Fibroblast of villous mesenchyme (primary cell): Measurements from ENCODE around the gene VSTM5. TPM values are rescaled to one million over a fixed set of nuclear protein-coding genes. Genes with fewer than 3 reads are reported as not detected.

ENCODE experiments used
- DNase-seq: peaks from one replicate; pipeline ENCODE4 v3.0.0-alpha.2; 2010; ENCODE audit warnings: low read depth
- H3K4me3 ChIP-seq: 2 replicates; pipeline ENCODE4 v1.5.1; 2011; ENCODE audit warnings: low read depth, mild to moderate bottlenecking, low read length
- CTCF ChIP-seq: IDR thresholded peaks from 2 replicates; pipeline ENCODE4 v1.5.1; 2012; ENCODE audit warnings: low read depth, mild to moderate bottlenecking, low read length; ENCODE audit not compliant: insufficient read depth
- small RNA-seq: library from RNA; depleted of rRNA; stranded (forward); fragments of <200 nt; gene quantifications from one replicate; pipeline ENCODE3, GENCODE V24; 2012
- total RNA-seq: library from RNA; depleted of rRNA; stranded (reverse); fragments of >200 nt; gene quantifications from 2 replicates; pipeline ENCODE4 v1.2.3, GENCODE V29; 2012

Gene VSTM5
- total RNA-seq, 1 donor = 0.86 TPM

- DNase-seq = no peak
- no peak overlapping the region for H3K4me3 ChIP-seq
- no peak for TF ChIP-seq CTCF
These were observed 80.3 kb downstream of the VSTM5 start for GRCh38 chr11:93770160-93770559.

Small RNA genes within 50 kb of the gene (small RNA-seq; reads per million reads assigned to genes)
- gene RF00019 = not detected

Other genes starting within 250 kb of the VSTM5 start
- gene CEP295, start 188.9 kb downstream of the VSTM5 start, total RNA-seq = 18.4 and 32.8 TPM in 2 replicates
- 111 and 181 TPM in 2 replicates for gene TAF1D, start 109.1 kb downstream of the VSTM5 start, total RNA-seq
- 10.0 and 13.8 TPM in 2 replicates for gene C11orf54, start 108.9 kb downstream of the VSTM5 start, total RNA-seq
- gene MED17, start 66.3 kb downstream of the VSTM5 start, total RNA-seq = 26.4 and 39.3 TPM in 2 replicates
- gene HEPHL1, start 170.7 kb upstream of the VSTM5 start, total RNA-seq = 1.3 and 4.3 TPM in 2 replicates